Measurements from ENCODE around the gene CTRB1.

DNA sequence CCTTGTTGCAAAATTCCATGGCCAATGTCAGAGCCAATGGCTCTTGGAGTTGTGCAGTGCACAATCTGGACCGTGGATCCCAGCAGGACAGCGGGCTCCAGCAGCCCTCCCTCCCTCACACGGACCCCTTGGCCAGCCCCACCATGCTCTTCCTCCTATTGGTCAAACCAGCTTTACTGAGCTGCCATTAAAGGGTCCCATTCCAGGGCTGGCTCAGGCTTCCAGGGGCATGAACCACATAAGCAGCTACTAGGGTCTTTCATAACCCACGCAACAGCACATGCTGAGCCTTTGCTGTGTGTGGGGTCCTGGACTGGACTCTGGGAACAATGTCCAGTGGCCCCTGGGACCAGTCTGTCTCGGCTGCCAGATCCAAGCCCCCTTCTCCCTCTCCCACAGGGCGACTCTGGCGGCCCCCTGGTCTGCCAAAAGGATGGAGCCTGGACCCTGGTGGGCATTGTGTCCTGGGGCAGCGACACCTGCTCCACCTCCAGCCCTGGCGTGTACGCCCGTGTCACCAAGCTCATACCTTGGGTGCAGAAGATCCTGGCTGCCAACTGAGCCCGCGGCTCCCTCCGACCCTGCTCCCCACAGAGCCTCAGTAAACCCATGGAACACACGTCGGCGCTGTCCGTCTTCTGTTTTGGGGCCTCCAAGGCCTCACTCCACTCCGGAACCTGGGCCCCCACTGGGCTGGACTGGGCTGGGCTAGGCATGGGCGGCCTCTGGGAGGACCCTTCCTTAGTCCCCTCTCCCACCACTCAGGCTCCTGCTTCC, 5.7 kb downstream of the CTRB1 start:
- TF ChIP-seq EZH2 (IDR thresholded peaks at IDR 0.05; ENCODE audit: insufficient read depth, poor library complexity, severe bottlenecking) = no peak
- no peak for TF ChIP-seq EZH2phosphoT487 (IDR thresholded peaks at IDR 0.05; ENCODE audit: insufficient read depth, low read depth)

Measured in GM23248 (cell line).